ENCODE data around the gene TMCO4.
A peak's percentile ranks its signal among the peaks of the same experiment; 100 is the strongest.
"Not testable (repeated sequence)": the region's sequence is repeated elsewhere in the genome, so short reads cannot be mapped to it uniquely, and the experiment has no call there.

Gene TMCO4

GRCh38 chr1:19812875-19813642 is 13.3 kb upstream of the TMCO4 start:
- no peak for DNase-seq

- no peak for DNase-seq
These were observed 11.6 kb upstream of the TMCO4 start for GRCh38 chr1:19811206-19811851.

- DNase-seq: no peak
These were observed 9.5 kb upstream of the TMCO4 start for GRCh38 chr1:19809044-19809750.

GRCh38 chr1:19808351-19808750 is 8.6 kb upstream of the TMCO4 start:
- DNase-seq: no peak

- no peak for DNase-seq
These were observed 5.1 kb upstream of the TMCO4 start for GRCh38 chr1:19804831-19805251.

GRCh38 chr1:19802269-19802668 is 2.6 kb upstream of the TMCO4 start:
- DNase-seq: no peak

- no peak for DNase-seq
These were observed 524 bp upstream of the TMCO4 start for GRCh38 chr1:19800076-19800804.

- no peak for DNase-seq
These were observed 1.1 kb downstream of the TMCO4 start for GRCh38 chr1:19798486-19799229.

GRCh38 chr1:19797827-19798226 is 1.9 kb downstream of the TMCO4 start:
- DNase-seq: no peak

- no peak for DNase-seq
These were observed 5.1 kb downstream of the TMCO4 start for GRCh38 chr1:19794583-19794982.

- no peak for DNase-seq
These were observed 6.2 kb downstream of the TMCO4 start for GRCh38 chr1:19793360-19794046.

- no peak for DNase-seq
These were observed 7.3 kb downstream of the TMCO4 start for GRCh38 chr1:19792237-19793002.

- DNase-seq: not testable (repeated sequence)
These were observed 9.4 kb downstream of the TMCO4 start for GRCh38 chr1:19790061-19790975.

GRCh38 chr1:19786988-19787423 is 12.7 kb downstream of the TMCO4 start:
- DNase-seq: no peak

GRCh38 chr1:19785660-19786059 is 14.1 kb downstream of the TMCO4 start:
- DNase-seq: no peak

- DNase-seq: no peak
These were observed 19.3 kb downstream of the TMCO4 start for GRCh38 chr1:19780267-19780877.

- DNase-seq: no peak
These were observed 22.8 kb downstream of the TMCO4 start for GRCh38 chr1:19776933-19777332.

- peak; percentile 91 for DNase-seq
These were observed 23.4 kb downstream of the TMCO4 start for GRCh38 chr1:19776287-19776686.

- no peak for DNase-seq
These were observed 23.9 kb downstream of the TMCO4 start for GRCh38 chr1:19775831-19776230.
